HG02678 (cell line): Measurements from ENCODE around the gene OMP.

Source experiments
- ATAC-seq: cut with Tn5 transposase; IDR thresholded peaks from one replicate; pipeline ENCODE4 v1.9.1; 2021; ENCODE audit warnings: mild to moderate bottlenecking, moderate library complexity; ENCODE audit not compliant: unreplicated experiment

Gene OMP

GRCh38 chr11:77136074-77136473, 33.4 kb downstream of the OMP start:
- ATAC-seq: no peak

GRCh38 chr11:77136784-77137420, 34.3 kb downstream of the OMP start:
- no peak for ATAC-seq

GRCh38 chr11:77137421-77137820, 34.8 kb downstream of the OMP start:
- no peak for ATAC-seq

DNA sequence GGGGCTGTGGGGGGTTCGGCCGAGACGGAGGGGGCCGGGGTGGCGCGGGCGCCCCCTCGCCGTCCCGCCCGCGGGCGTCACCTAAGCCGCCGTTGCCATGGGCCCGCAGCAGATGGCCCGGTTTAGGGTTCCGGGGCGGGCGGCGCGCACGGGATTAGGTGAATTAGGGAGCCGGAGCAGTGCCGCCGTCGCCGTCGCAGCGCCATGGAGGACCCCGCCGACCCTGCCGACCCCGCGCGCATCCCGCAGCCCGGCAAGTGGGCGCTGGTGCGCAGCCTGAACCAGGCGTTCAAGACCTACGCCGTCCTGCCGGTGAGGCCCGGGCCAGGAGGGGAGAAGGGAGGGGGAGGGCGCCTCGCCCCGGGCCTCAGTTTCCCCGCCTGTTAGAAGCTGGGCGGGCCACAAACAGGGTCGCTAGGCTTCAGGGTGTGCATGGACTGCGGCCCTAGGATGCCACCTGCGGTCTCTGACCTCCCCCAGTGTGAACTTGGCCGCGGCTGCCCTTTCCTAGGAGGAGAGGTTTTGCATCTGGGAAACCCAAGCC, 35.5 kb downstream of the OMP start:
- no peak for ATAC-seq

DNA sequence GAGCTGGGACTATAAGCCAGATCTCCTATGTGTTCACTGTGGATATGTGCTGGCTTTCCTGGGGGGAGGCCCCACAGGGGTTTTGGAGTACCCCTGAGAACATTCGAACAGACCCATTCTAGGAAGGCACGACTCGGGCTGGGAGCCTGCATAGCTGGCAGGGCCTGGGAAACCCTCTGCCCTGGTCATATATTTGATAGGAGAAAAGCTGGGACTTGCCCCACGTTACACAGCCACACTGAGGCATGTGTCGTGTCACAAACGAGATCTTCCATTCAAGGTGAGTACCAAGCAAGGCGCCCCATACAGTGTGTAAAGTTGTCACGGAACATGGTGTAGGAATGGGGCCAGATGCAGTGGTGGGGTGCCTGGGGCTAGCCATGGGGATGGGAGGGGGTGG, 36.6 kb downstream of the OMP start:
- ATAC-seq: no peak

DNA sequence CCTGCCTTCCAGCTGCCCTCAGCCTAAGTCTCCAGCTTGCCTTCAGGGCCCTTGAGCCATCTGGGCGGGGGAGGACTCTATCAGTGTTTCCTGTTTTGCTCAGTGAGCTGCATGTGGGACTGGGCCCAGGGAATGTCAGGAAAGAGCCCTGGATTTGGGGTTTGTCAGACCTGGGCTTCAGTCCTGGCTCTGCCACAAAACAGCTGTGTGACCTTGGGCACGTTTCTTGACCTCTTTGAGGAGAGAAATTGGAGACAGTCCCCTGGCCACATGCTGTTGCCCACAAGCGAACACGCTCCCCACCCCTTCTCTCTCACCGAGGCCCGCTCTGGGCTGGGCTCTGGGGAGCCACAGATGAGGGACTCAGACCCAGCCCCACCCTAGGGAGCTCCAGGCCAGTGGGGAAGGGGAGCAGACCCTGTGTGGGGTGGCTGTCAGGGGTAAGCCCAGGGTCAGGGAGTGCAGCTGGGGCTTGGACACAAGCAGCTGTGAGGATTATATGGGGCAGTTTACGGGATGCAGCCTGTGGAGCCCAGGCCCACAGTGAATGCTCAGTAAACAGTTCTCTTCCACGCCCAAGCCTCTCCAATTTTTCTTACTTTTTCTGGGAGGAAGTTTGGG, 37.7 kb downstream of the OMP start:
- no peak for ATAC-seq

GRCh38 chr11:77141034-77141433, 38.4 kb downstream of the OMP start:
- no peak for ATAC-seq

DNA sequence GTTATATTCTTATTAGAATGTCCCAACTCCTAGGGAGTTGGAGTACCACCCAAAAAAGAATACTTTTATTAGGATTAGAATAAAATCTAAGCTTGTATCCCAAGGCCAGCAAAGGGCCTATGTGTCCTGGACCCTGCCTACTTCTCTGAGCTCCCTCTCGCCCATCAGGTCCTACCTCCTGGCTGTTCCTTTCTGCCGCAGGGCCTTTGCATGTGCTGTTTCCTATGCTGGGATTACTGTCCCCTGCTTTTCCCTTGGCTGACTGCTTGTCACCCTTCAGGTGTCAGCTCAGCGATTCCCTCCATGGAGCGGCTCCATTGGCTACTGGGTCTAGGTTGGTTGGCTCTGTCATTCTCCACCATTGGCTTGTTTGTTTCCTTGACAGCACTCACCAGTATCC, 38.8 kb downstream of the OMP start:
- ATAC-seq: no peak

GRCh38 chr11:77142091-77142975, 39.7 kb downstream of the OMP start:
- ATAC-seq: peak; percentile 51

GRCh38 chr11:77143405-77144020, 40.9 kb downstream of the OMP start:
- ATAC-seq: no peak

DNA sequence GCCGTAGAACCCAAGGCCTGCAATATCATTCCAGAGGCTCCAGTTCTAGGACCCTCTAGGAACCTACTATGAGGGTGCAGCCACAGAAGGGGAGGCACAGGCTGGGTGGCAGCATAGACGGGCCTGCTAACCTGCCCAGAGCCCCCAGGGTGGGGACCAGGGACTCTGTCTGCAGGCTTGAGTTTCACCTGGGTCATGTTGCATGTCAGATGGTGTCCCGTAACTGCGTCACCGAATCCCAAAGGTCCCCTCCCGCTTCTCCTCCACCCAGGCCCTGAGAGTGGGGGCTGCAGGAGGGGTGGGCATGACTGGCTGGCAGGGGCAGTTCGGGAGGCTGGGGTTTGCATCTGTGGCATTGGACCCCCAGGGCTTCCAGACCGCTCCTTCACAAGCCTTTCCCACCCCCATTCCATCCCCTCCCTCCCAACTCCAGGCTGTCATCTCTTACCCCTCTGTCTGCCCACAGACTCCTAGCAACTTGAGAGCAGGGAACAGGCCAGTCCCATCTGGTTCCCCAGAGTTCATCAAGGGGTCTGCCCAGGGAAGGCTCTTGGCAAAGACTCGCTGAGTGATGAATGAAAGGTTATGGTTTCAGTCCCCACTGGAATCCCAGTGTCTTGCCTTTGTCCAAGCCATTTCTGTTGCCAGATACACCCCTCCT, 41.7 kb downstream of the OMP start:
- ATAC-seq: no peak

GRCh38 chr11:77144857-77145428, 42.3 kb downstream of the OMP start:
- ATAC-seq: no peak

DNA sequence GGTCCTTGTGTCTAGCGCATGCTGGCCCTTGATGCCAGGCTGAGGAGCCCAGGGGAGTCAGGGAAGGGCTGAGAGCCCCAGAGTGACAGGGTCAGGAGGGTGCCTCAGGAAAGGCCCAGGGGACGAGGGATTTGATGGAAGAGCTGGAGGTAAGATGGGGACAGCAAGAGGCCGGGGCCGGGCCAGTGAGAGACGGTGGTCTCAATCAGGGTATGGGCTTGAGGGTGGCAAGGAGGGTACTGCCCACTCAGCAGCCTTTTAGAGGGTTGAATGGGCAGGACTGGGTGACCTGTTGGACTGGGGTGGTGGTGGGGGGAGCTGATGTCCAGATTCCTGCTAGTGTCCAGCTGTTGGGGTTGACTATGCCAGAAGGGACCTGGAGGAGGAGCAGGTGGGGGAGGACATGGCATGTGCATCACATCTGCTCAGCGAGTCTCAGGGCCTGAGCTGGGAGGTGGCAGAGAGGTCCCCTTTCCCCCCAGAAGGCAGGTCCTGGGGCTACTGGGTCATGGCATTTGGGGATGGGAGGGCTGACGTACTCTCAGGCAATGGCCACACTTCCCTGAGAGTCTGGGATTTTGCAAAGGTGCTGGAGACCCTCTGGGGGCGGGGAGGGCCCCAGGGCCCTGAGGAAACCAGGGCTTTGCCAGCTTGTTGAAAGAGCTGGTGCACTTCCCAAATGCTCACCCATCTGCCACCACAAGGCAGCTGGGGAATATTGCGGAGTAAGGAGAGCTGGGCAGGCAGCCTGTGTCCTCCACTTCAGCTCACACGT, 43.8 kb downstream of the OMP start:
- ATAC-seq: no peak

DNA sequence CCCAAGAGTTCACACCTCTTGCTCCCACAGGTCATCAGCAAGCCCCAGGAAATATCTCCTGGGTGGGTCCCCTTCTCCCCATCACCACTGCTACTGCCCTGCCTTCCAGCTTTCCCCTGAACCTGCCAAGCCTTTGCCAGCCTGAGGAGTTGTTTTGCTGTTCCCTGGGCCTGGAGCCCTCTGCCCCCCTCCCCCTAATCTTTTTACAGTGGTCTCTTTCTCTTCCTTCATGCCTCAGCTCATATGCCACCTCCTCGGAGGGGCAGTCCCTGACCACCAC, 44.3 kb downstream of the OMP start:
- no peak for ATAC-seq

- ATAC-seq: no peak
Observed at GRCh38 chr11:77147668-77148321, 45.2 kb downstream of the OMP start.

DNA sequence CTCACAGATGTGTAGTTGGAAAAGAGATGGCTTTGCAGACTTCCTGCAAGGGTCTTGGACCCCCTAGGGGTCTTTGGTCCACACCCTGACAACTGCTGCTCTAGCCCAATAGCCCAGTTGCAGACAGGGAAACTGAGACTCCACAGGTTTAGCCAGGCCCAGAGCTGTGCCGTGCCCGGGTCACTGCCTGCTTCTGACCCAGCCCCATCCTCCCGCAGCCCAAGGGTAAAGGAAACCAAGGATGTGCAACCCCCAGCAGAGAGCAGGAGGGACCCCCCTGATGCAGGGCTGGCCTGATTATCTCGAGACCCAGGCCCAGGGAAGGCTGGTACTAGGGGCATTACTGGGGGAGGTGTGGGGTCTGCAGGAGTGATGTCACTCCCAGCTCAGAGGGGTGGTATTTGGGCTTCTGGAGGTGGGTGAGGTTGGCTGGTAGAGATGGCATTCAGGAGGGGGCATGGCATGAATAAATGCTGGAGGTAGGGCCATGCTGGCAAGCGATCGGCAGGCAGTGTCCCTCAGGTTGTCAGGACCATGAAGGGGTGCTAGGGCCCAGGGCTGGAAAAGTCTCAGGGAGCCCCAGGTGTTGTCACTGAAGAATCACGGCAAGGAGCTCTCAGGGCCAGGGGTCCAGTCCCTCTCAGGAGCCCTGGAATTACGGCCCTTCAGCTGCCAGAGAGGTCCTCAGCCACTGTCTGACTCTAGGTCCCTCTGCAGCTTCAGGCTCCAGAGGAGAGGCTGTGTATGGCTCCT, 46.5 kb downstream of the OMP start:
- no peak for ATAC-seq

- ATAC-seq: no peak
Observed at GRCh38 chr11:77149716-77150392, 47.2 kb downstream of the OMP start.

DNA sequence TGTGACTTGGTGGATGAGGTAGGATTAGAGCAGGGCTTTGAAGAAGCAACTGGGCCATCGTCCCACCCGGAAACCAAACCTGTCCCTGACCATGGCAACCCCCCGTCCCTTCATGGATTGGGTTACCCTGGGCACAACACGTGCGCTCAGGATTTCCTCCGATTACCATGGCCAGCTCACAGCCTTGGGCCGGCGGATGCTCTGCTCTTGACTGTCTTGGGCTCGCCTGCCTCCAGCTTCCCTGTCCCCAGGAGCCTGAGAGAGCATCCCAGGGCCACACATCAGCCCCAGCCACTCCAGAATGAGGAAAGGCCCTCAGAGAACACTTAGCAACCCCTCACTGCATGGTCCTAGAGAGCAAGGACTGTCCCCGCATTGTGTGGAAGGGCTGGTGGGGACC, 48.2 kb downstream of the OMP start:
- no peak for ATAC-seq
